Measurements from ENCODE around the gene PXMP4.

DNA sequence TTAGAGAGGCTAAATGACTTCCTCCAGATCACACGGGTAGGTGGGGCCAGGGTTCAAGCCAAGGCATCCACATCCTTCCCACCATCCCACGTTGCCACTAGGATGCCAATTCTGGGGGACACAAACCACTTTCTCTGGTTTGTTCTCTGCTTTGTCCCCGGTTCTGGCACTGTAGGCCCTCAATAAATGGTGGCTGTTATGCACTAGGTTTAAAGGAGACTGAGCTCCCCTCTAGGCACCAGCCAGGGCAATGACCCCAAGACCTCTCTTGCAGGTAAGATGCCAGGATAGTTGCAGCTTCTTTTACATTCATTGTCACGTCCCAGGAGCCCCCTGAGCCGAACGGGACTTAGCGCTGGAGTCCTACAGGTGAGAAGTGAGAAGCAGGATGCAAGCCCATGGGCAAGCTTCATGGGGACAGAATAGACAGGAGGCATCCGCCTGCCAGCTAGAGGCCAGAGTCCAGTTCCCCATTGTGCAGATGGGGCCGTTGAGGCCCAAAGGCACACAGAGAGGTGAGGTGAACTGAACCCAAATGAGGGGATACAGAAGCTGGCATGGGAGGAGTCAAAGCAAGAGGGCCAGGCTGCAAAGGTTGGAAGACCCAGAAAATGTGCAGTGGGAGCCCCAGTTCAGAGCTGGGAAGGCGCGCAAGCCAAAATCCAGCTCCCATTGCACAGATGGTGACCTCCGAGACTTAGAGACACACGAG, 677 bp downstream of the PXMP4 start:
- TF ChIP-seq PRRX2 (CRISPR knock-in tag; IDR thresholded peaks at IDR 0.05) (no peak), USF2 (CRISPR knock-in tag; IDR thresholded peaks at IDR 0.05) (no peak)
- TF ChIP-seq, protein P1, sequence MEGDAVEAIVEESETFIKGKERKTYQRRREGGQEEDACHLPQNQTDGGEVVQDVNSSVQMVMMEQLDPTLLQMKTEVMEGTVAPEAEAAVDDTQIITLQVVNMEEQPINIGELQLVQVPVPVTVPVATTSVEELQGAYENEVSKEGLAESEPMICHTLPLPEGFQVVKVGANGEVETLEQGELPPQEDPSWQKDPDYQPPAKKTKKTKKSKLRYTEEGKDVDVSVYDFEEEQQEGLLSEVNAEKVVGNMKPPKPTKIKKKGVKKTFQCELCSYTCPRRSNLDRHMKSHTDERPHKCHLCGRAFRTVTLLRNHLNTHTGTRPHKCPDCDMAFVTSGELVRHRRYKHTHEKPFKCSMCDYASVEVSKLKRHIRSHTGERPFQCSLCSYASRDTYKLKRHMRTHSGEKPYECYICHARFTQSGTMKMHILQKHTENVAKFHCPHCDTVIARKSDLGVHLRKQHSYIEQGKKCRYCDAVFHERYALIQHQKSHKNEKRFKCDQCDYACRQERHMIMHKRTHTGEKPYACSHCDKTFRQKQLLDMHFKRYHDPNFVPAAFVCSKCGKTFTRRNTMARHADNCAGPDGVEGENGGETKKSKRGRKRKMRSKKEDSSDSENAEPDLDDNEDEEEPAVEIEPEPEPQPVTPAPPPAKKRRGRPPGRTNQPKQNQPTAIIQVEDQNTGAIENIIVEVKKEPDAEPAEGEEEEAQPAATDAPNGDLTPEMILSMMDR (IDR thresholded peaks at IDR 0.05): no peak

Data from WTC11 (cell line).